ENCODE measurements around the gene UBE3B. TPM values are rescaled to one million over a fixed set of nuclear protein-coding genes. Genes with fewer than 3 reads are reported as not detected.
"Not testable (repeated sequence)": the region's sequence is repeated elsewhere in the genome, so short reads cannot be mapped to it uniquely, and the experiment has no call there.

The UBE3B gene
- total RNA-seq, 2 donors from 2014 or later: 57.9 to 85.8 TPM

DNA sequence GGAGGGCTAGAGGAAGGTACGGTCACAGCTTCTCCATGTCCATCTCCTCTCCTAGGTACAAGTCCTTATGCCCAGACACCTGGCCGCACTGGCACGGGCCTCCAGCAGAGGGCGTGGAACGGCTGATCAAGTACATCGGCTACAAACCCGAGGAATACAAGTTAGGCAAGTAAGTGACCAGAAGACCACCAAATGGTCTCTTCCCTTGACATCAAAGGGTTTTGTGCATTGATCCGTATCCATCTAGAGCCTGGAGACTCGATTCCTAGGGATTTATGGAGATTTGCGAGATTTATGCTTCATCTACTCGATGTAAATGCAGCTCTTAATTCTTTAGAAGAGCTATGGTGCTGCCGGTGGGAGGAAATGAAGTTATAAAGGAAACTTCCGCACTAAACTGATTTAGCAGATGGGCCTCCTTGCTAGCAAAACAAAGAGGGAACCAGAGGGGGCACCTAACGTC lies 44.6 kb upstream of the UBE3B start:
- no peak overlapping the region for H3K27ac ChIP-seq
- H3K9me3 ChIP-seq: no peaks in the 10 kb centered on the region
- intact Hi-C loops (cut with DNase I): no loop called here
- DNase-seq (ENCODE audit: low spot score): peak; percentile 90
- no peaks in the 10 kb centered on the region for H3K4me1 ChIP-seq (replicated peaks)
- H3K4me3 ChIP-seq: no peak overlapping the region
- H3K36me3 ChIP-seq: no peaks in the 10 kb centered on the region
- 35% methylated on average over 14 of the region's 14 CpGs for WGBS
- H3K27me3 ChIP-seq (replicated peaks; ENCODE audit: insufficient read depth): no peaks in the 10 kb centered on the region
- TF ChIP-seq POLR2AphosphoS5 (IDR thresholded peaks at IDR 0.05) (peak; percentile 64), POLR2A (IDR thresholded peaks at IDR 0.05) (no peak)
- TF ChIP-seq, protein P1, sequence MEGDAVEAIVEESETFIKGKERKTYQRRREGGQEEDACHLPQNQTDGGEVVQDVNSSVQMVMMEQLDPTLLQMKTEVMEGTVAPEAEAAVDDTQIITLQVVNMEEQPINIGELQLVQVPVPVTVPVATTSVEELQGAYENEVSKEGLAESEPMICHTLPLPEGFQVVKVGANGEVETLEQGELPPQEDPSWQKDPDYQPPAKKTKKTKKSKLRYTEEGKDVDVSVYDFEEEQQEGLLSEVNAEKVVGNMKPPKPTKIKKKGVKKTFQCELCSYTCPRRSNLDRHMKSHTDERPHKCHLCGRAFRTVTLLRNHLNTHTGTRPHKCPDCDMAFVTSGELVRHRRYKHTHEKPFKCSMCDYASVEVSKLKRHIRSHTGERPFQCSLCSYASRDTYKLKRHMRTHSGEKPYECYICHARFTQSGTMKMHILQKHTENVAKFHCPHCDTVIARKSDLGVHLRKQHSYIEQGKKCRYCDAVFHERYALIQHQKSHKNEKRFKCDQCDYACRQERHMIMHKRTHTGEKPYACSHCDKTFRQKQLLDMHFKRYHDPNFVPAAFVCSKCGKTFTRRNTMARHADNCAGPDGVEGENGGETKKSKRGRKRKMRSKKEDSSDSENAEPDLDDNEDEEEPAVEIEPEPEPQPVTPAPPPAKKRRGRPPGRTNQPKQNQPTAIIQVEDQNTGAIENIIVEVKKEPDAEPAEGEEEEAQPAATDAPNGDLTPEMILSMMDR (IDR thresholded peaks at IDR 0.05): peak; percentile 71 to 85 (median 78)

DNA sequence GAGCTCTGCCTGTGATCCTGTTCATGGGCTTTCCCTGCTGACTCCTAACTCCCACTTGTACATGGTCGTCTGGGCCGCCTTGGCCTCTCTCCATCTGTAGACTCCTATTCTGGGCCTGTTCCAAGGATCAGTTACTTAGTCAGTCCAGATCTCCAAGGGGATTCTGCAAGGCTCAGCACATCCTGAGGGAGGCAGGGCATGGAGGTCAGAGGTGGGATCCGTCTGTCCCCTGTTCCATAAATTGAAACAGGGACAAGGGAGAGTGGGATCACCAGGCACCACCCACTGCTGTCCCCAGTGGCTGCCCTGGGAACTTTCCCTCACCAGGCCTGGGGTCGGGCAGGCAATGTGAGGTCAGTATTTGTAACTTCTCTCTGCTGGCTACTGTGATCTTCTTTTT lies 43.8 kb upstream of the UBE3B start:
- no peak for DNase-seq (ENCODE audit: low spot score)

GRCh38 chr12:109434582-109434981 lies 42.9 kb upstream of the UBE3B start:
- no peaks in the 10 kb centered on the region for H3K4me1 ChIP-seq (replicated peaks)
- no peak overlapping the region for H3K4me3 ChIP-seq
- peak overlapping the region in 1 of 2 donors; percentile 82 for H3K27ac ChIP-seq
- intact Hi-C loops (cut with DNase I): no loop called here
- WGBS: 72% methylated on average over 7 of the region's 7 CpGs
- no peak for DNase-seq (ENCODE audit: low spot score)
- no peaks in the 10 kb centered on the region for H3K36me3 ChIP-seq
- no peaks in the 10 kb centered on the region for H3K9me3 ChIP-seq
- no peaks in the 10 kb centered on the region for H3K27me3 ChIP-seq (replicated peaks; ENCODE audit: insufficient read depth)
- TF ChIP-seq, protein P1 (IDR thresholded peaks at IDR 0.05): no peak
- TF ChIP-seq POLR2AphosphoS5 (IDR thresholded peaks at IDR 0.05) (no peak), POLR2A (IDR thresholded peaks at IDR 0.05) (no peak)

More for the DNA sequence above, 43.8 kb upstream of the UBE3B start:
- Histone ChIP-seq H3K4me1 (replicated peaks) (no peaks in the 10 kb centered on the region), H3K27me3 (replicated peaks; ENCODE audit: insufficient read depth) (no peaks in the 10 kb centered on the region), H3K9me3 (no peaks in the 10 kb centered on the region), H3K27ac (no peak overlapping the region), H3K36me3 (no peaks in the 10 kb centered on the region), H3K4me3 (no peak overlapping the region)
- intact Hi-C loops (cut with DNase I): no loop called here
- WGBS: 84% methylated on average over 4 of the region's 4 CpGs
- TF ChIP-seq POLR2A (IDR thresholded peaks at IDR 0.05): no peak
- no peak for TF ChIP-seq POLR2AphosphoS5 (IDR thresholded peaks at IDR 0.05)

- 64% methylated on average over 17 of the region's 17 CpGs for WGBS
- H3K4me3 ChIP-seq: no peak overlapping the region
- TF ChIP-seq POLR2AphosphoS5 (IDR thresholded peaks at IDR 0.05): peak; percentile 43
- no peak for TF ChIP-seq POLR2A (IDR thresholded peaks at IDR 0.05)
- H3K36me3 ChIP-seq: no peaks in the 10 kb centered on the region
- H3K27ac ChIP-seq: peak overlapping the region in 1 of 2 donors; percentile 82
- H3K4me1 ChIP-seq (replicated peaks): no peaks in the 10 kb centered on the region
- no peaks in the 10 kb centered on the region for H3K9me3 ChIP-seq
- no peaks in the 10 kb centered on the region for H3K27me3 ChIP-seq (replicated peaks; ENCODE audit: insufficient read depth)
- intact Hi-C loops (cut with DNase I): no loop called here
- DNase-seq (ENCODE audit: low spot score): peak; percentile 37
These were observed 41.8 kb upstream of the UBE3B start for GRCh38 chr12:109435428-109436187.

DNA sequence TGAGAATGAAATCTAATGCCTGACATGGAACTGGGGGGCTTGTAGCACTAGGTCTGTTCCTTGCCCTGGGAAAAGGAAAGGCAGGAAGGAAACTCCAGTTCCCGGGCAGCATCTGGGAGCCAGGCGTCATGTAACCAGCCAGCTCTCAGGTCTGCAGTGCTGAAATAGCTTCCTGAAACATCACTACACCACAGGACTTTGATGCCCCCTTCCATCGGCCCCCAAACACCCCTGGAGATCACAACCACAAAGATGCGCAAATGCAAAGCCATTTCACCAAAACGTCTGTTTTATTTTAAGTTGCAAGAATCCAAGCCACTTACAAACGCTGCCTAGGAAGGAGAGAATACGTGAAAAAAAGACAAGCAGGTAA lies 41.3 kb upstream of the UBE3B start:
- Histone ChIP-seq H3K4me3 (no peak overlapping the region), H3K27me3 (replicated peaks; ENCODE audit: insufficient read depth) (no peaks in the 10 kb centered on the region), H3K36me3 (no peaks in the 10 kb centered on the region), H3K4me1 (replicated peaks) (no peaks in the 10 kb centered on the region), H3K9me3 (no peaks in the 10 kb centered on the region), H3K27ac (peak overlapping the region in 1 of 2 donors; percentile 82)
- TF ChIP-seq, protein P1 (IDR thresholded peaks at IDR 0.05): no peak
- no peak for TF ChIP-seq POLR2A (IDR thresholded peaks at IDR 0.05)
- no peak for TF ChIP-seq POLR2AphosphoS5 (IDR thresholded peaks at IDR 0.05)
- DNase-seq (ENCODE audit: low spot score): no peak
- 79% methylated on average over 7 of the region's 7 CpGs for WGBS
- intact Hi-C loops (cut with DNase I): no loop called here

DNA sequence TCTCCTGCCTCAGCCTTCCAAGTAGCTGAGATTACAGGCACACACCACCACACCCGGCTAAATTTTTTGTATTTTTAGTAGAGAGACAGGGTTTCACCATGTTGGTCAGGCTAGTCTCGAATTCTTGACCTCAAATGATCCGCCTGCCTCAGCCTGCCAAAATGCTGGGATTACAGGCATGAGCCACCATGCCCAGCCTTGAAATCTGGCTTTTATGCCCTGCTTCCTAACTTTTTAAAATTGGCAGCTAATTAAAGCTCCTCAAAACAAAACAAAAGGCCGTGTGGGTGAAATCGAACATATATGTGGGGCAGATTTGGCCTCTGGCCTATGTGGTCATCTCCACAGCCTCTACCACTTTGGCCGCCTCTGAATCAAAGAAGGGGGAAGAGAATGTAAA lies 38.3 kb upstream of the UBE3B start:
- intact Hi-C loops (cut with DNase I): no loop called here
- Histone ChIP-seq H3K4me3 (no peak overlapping the region), H3K27ac (no peak overlapping the region), H3K36me3 (no peaks in the 10 kb centered on the region), H3K4me1 (replicated peaks) (peaks cover 2% of the 10 kb centered on the region), H3K9me3 (no peaks in the 10 kb centered on the region), H3K27me3 (replicated peaks; ENCODE audit: insufficient read depth) (no peaks in the 10 kb centered on the region)
- WGBS: 77% methylated on average over 6 of the region's 6 CpGs
- no peak for TF ChIP-seq POLR2AphosphoS5 (IDR thresholded peaks at IDR 0.05)
- TF ChIP-seq, protein P1 (IDR thresholded peaks at IDR 0.05): no peak
- no peak for TF ChIP-seq POLR2A (IDR thresholded peaks at IDR 0.05)
- DNase-seq (ENCODE audit: low spot score): no peak

DNA sequence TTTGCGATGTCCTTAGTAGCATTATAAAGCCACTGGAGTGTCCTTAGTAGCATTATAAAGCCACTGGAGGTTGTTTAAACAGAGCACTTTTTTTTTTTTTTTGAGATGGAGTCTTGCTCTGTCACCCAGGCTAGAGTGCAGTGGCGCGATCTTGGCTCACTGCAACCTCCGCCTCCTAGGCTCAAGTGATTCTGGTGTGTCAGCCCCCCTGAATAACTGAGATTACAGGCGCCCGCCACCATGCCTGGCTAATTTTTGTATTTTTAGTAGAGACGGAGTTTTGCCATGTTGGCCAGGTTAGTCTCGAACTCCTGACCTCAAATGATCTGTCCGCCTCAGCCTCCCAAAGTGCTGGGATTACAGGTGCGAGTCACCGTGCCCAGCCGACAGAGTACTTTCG lies 37.5 kb upstream of the UBE3B start:
- H3K27me3 ChIP-seq (replicated peaks; ENCODE audit: insufficient read depth); DNase-seq (ENCODE audit: low spot score); intact Hi-C loops (cut with DNase I); H3K4me3 ChIP-seq; H3K27ac ChIP-seq; H3K36me3 ChIP-seq; H3K4me1 ChIP-seq (replicated peaks); H3K9me3 ChIP-seq: not testable (repeated sequence)
- WGBS: 97% methylated on average over 13 of the region's 13 CpGs

All from prostate gland (tissue), 2 donors.